Endothelial cell (in vitro differentiated cells): Measurements from ENCODE around the gene MT1B. TPM values are rescaled to one million over a fixed set of nuclear protein-coding genes. Genes with fewer than 3 reads are reported as not detected.

Experiments
- DNase-seq: peaks from one replicate; pipeline ENCODE4 v3.0.0; 2021; ENCODE audit warnings: low spot score
- H3K27ac Mint-ChIP-seq: one replicate; pipeline ENCODE4 v1.8.0; 2021; ENCODE audit warnings: mixed read lengths, inconsistent platforms; ENCODE audit not compliant: unreplicated experiment
- H3K27me3 Mint-ChIP-seq: one replicate; pipeline ENCODE4 v1.8.0; 2021; ENCODE audit warnings: mild to moderate bottlenecking, moderate library complexity, mixed read lengths, inconsistent platforms; ENCODE audit not compliant: unreplicated experiment
- H3K36me3 Mint-ChIP-seq: one replicate; pipeline ENCODE4 v1.8.0; 2021; ENCODE audit warnings: mild to moderate bottlenecking, low read depth, mixed read lengths, inconsistent platforms; ENCODE audit not compliant: unreplicated experiment
- H3K4me1 Mint-ChIP-seq: one replicate; pipeline ENCODE4 v1.8.0; 2021; ENCODE audit warnings: mild to moderate bottlenecking, mixed read lengths, inconsistent platforms; ENCODE audit not compliant: unreplicated experiment
- H3K4me3 Mint-ChIP-seq: one replicate; pipeline ENCODE4 v1.8.0; 2021; ENCODE audit warnings: mild to moderate bottlenecking, mixed read lengths, inconsistent platforms; ENCODE audit not compliant: unreplicated experiment
- H3K9me3 Mint-ChIP-seq: one replicate; pipeline ENCODE4 v1.8.0; 2021; ENCODE audit warnings: mixed read lengths, inconsistent platforms; ENCODE audit not compliant: unreplicated experiment
- total RNA-seq: library from RNA; stranded (reverse); fragmentation: NEBNext Ultra II Directional; extraction: Animal tissue kit (Norgen Biotek cat#: 25700); gene quantifications from one replicate; pipeline ENCODE4 v1.2.1, GENCODE V29; 2021; ENCODE audit not compliant: unreplicated experiment
- TF ChIP-seq, protein P1 (sequence below): fragments of 200-600 bp; sonication (generic); IDR thresholded peaks from one replicate; pipeline ENCODE4 v1.5.0; 2021; ENCODE audit warnings: antibody characterized with exemption; ENCODE audit not compliant: unreplicated experiment

The MT1B gene
- total RNA-seq, 1 donor from 2014 or later: not detected

DNA sequence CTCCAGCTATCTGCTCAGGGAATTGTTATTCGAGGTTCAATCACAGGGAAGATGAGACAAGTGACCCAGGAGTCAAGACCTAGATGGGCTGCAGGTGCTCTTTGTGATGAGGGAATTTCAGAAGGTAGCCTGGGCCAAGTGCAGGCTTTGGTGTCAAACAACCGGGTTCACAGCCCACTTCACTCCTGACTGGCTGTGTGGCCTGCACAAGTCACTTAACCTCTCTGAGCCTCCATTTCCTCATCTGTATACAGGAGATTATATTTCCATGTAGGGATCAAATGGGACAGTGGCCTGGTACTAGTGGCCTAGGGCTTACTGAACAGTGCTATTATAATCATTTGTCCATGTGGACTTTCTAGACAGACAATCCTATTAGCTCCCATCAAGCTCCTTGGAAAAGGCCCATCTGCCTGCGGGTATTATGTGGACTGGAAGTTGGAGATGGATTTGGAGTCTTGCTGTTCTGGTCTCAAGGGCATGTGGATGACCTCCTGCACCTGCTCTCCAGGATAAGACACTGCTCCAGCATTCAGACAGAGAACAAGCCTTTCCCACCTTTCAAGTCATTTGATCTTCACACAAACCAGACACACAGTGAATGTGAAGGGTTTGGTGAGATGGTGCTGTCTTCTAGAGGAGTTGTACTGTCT lies 27.5 kb downstream of the MT1B start:
- Mint-ChIP-seq H3K36me3 (peaks cover 6% of the 10 kb centered on the region), H3K27ac (no peak overlapping the region), H3K4me3 (no peak overlapping the region), H3K4me1 (peaks cover 9% of the 10 kb centered on the region), H3K9me3 (no peaks in the 10 kb centered on the region), H3K27me3 (peaks cover 24% of the 10 kb centered on the region)
- TF ChIP-seq, protein P1, sequence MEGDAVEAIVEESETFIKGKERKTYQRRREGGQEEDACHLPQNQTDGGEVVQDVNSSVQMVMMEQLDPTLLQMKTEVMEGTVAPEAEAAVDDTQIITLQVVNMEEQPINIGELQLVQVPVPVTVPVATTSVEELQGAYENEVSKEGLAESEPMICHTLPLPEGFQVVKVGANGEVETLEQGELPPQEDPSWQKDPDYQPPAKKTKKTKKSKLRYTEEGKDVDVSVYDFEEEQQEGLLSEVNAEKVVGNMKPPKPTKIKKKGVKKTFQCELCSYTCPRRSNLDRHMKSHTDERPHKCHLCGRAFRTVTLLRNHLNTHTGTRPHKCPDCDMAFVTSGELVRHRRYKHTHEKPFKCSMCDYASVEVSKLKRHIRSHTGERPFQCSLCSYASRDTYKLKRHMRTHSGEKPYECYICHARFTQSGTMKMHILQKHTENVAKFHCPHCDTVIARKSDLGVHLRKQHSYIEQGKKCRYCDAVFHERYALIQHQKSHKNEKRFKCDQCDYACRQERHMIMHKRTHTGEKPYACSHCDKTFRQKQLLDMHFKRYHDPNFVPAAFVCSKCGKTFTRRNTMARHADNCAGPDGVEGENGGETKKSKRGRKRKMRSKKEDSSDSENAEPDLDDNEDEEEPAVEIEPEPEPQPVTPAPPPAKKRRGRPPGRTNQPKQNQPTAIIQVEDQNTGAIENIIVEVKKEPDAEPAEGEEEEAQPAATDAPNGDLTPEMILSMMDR: no peak
- no peak for DNase-seq

GRCh38 chr16:56679818-56680217 lies 28.1 kb downstream of the MT1B start:
- DNase-seq: no peak
- Mint-ChIP-seq H3K27ac (no peak overlapping the region), H3K4me3 (no peak overlapping the region), H3K4me1 (peaks cover 9% of the 10 kb centered on the region), H3K27me3 (peaks cover 20% of the 10 kb centered on the region), H3K36me3 (peaks cover 6% of the 10 kb centered on the region), H3K9me3 (no peaks in the 10 kb centered on the region)
- TF ChIP-seq, protein P1: no peak

- no peaks in the 10 kb centered on the region for H3K9me3 Mint-ChIP-seq
- TF ChIP-seq, protein P1: no peak
- H3K27me3 Mint-ChIP-seq: peaks cover 15% of the 10 kb centered on the region
- DNase-seq: peak; percentile 42
- H3K4me1 Mint-ChIP-seq: peaks cover 5% of the 10 kb centered on the region
- peaks cover 9% of the 10 kb centered on the region for H3K36me3 Mint-ChIP-seq
- H3K27ac Mint-ChIP-seq: no peak within 1 kb of the TSS
- H3K4me3 Mint-ChIP-seq: peak within 1 kb of the TSS; percentile 87
These were observed 30.4 kb downstream of the MT1B start, which contains the start of gene MT1X for GRCh38 chr16:56681939-56682702. MT1X (plus strand) TSS chr16:56682470; CDS start chr16:56682541, 71 bp downstream.

DNA sequence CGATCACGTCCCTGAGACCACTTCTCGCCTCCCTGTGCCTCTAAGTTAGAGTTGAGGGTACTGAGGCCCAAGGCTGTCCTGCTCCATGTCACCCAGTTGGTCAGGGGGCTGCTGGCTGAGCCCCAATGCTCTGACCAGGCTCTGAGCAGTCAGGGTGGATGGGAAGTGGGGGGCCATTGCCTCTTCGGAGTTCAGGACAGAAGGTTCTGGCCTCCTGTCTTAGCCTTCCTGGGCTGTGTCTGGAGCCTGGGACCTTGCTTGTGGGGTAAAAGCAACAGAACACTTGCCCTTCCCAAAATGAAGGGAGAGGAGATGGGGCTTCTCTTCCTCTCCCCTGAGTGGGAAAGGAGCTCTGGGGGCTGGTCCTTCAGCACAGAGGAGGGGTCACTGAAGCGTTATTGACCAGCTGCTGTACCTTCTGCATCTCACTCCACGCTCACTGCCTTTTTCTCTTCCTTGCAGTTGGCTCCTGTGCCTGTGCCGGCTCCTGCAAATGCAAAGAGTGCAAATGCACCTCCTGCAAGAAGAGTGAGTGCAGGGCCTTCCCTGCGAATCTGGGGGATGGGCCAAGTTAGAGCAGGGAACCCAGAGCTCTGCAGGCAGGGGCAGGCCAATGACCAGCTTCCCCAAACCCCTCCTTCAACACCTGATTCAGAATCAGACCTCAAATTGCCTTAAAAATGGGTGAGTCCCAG lies 31.2 kb downstream of the MT1B start:
- Mint-ChIP-seq H3K27me3 (peaks cover 14% of the 10 kb centered on the region), H3K27ac (no peak overlapping the region), H3K4me3 (peak overlapping the region; percentile 74), H3K9me3 (no peaks in the 10 kb centered on the region), H3K36me3 (peaks cover 9% of the 10 kb centered on the region), H3K4me1 (peaks cover 5% of the 10 kb centered on the region)
- no peak for DNase-seq
- TF ChIP-seq, protein P1: no peak
